ENCODE results near the gene TAF4. TPM values are rescaled to one million over a fixed set of nuclear protein-coding genes. Genes with fewer than 3 reads are reported as not detected.

TAF4 gene
- 5.1 and 5.8 TPM in 2 replicates for total RNA-seq

GRCh38 chr20:62065674-62066338 lies at the start of gene TAF4:
TAF4 (minus strand) TSS chr20:62065881; CDS start chr20:62065810, 71 bp downstream.

Small RNA genes within 50 kb of the gene (small RNA-seq; reads per million reads assigned to genes)
- gene MIR3195 = not detected

Other genes starting within 250 kb of the TAF4 start
- gene LSM14B, start 56.6 kb upstream of the TAF4 start, total RNA-seq = 65.9 and 73.3 TPM in 2 replicates
- 152 and 178 TPM in 2 replicates for gene PSMA7, start 77.5 kb upstream of the TAF4 start, total RNA-seq
- 14.2 and 16.2 TPM in 2 replicates for gene SS18L1, start 77.9 kb upstream of the TAF4 start, total RNA-seq
- gene MTG2, start 117.1 kb upstream of the TAF4 start, total RNA-seq = 13.6 and 23.5 TPM in 2 replicates
- gene HRH3, start 154.4 kb upstream of the TAF4 start, total RNA-seq = not detected in 2 replicates
- gene OSBPL2, start 172.6 kb upstream of the TAF4 start, total RNA-seq = 45.4 and 46.6 TPM in 2 replicates
- 86.6 and 90.1 TPM in 2 replicates for gene ADRM1, start 237.1 kb upstream of the TAF4 start, total RNA-seq